HCEC 1CT (cell line): ENCODE data around the gene CTAGE9.
"Not testable (repeated sequence)": the region's sequence is repeated elsewhere in the genome, so short reads cannot be mapped to it uniquely, and the experiment has no call there.

Experiments
- DNase-seq: peaks from one replicate; pipeline ENCODE4 v3.0.0-alpha.2; 2017

Gene CTAGE9, protein sequence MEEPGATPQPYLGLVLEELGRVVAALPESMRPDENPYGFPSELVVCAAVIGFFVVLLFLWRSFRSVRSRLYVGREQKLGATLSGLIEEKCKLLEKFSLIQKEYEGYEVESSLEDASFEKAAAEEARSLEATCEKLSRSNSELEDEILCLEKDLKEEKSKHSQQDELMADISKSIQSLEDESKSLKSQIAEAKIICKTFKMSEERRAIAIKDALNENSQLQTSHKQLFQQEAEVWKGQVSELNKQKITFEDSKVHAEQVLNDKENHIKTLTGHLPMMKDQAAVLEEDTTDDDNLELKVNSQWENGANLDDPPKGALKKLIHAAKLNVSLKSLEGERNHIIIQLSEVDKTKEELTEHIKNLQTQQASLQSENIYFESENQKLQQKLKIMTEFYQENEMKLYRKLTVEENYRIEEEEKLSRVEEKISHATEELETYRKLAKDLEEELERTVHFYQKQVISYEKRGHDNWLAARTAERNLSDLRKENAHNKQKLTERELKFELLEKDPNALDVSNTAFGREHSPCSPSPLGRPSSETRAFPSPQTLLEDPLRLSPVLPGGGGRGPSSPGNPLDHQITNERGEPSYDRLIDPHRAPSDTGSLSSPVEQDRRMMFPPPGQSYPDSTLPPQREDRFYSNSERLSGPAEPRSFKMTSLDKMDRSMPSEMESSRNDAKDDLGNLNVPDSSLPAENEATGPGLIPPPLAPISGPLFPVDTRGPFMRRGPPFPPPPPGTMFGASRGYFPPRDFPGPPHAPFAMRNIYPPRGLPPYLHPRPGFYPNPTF

DNA sequence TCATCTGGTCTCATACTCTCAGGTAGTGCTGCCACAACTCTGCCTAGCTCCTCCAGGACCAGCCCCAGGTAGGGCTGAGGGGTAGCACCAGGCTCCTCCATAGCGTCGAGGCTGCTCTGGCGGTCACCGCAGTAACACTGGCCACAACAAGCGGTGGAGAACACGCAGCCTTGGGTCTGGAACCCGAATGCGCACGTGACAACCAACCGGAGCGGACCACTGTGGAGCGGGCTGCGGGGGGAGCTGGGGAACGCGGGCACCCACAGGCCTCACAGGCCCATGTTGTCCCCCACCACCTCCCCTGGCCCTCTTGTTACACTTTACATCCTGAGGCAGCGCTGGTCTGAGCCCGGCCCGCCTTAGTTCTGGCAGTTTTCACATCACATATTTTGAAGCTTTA is at the start of gene CTAGE9:
CTAGE9 (minus strand) TSS at position 101 of the 400 bp plus-strand sequence; CDS start at position 101, 0 bp downstream.
- DNase-seq: not testable (repeated sequence)

DNA sequence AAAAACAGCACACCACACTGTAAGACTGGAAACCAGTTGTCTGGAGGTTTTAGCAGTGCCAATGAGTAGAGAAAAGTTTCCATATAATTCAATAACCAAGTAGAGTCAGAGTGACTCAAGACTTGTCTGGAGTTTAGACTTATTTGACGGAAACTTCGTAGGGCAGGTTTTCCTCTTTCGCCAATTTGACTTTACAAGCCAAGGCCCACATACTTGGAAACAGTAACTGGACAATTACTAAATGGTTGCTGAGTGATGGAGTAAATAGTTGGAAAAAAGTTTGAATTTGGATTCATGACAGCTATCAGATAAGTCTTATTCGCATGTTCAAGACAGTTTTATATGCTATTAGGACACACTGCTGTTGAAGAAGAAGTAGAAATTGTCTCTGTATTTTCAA is 48.1 kb upstream of the CTAGE9 start:
- no peak for DNase-seq

DNA sequence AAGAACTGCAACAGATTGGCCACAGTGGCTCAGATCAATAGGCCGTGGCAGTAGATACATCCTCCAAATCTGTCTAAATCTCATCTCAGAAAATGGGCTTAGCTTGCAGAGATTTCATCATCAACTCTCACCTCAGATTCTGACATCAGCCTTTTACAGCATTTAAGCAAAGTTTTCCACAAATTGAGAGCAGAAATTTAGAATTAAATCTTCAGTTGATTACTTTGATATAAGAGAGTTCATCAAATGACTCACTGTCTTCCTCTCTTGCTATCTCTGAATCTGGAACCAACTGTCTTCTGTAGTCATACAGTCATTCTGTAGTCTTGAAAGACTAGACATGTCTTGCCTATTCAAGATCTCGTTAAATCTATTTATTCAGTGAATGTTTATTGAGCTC is 45.2 kb upstream of the CTAGE9 start:
- no peak for DNase-seq

DNA sequence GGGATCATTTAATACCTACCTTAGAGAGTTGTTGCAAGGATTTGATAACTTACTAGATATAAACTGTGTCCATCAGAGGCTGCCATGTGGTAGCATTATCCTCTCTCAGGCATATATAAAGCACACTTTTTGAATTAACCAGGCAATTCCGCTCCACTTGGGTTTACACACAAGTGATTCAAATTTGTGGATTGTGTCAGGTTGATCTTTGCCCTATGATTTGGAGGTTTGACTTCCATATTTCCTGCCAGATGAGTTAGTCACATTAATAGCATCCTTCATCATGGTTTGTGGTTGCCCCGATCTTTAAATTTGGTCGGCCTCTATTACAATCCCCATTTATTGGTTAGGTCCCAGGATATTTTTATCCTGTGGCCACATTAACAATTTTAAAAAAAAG is 44.8 kb upstream of the CTAGE9 start:
- DNase-seq: peak; percentile 96

DNA sequence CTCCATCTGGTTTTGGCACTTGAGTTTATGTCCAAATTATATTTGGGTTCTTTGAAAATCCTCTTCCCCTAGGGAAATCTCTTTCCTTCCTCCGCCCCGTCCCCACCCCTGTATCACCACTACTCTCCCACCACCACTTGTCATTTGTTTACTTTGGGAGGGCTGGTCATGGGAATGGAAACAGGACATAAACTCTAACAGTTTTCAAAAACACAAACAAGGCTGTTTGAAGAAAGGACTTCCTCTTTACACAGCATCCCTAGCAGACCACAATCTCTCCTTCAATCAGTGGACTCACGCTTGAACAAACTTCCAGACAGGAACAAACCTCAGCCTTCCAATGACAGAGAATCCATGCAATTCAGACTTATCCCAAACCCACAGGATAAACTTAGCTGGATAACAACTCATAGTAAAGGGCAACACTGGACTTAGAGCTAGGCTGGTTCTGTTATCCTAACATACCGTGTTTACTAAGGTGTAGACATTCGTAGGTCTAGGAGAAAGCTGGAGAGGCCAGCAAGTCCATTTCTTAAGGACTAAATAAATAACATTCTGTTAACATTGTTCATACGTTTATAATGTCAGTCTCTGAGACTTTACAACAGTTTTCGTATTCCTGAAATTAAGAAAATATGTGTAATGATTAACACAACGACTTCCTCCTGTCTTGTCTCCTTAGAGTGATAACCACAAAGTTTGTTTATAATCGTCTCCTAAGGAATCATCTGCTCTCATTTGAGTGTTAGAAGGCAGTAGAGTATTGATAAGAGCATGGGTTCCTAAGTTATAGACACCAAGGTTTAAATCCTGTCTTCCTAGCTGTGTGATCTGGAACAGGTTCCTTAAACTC is 44.1 kb upstream of the CTAGE9 start:
- no peak for DNase-seq

DNA sequence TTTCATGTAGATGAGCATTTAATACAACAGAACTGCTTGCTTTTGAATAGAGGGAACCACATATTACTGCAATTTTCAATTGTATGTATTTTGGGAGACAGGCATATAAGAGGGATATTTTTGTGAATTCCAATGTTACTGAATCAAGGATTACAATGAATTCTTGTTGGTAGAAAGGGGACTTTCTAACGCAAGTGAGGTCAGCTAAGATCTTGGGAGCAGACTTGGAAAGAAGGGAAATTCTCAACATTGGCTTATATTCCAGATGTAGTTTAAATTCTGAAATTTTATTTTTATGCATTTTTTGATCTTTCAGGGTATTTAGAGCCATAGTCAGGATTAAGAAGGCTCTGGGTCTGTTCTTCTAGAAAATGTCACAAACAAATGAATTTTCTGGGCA is 43.3 kb upstream of the CTAGE9 start:
- peak; percentile 50 for DNase-seq

DNA sequence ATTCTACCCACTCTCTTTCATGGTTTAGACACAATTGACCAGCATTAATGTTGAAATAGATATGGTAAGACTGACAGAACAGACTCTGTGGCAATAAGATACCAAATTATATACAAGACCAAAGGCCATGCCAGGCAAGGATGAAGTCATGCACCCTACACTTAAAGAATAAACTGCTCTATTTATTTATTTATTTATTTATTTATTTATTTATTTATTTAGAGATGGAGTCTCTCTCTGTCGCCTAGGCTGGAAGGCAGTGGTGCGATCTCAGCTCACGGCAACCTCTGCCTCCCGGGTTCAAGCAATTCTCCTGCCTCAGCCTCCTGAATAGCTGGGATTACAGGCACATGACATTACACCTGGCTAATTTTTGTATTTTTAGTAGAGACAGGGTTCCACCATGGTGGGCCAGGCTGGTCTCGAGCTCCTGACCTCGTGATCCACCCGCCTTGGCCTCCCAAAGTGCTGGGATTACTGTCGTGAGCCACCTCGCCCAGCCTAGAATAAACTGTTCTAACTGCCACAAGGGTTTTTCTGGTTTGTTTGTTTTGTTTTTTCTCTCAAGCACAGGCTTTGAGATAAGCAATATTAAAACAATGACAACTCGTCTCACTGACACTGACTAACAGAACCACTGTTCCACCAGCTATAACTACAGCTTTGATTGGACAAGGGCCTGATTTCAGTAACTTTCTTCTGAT is 40.3 kb upstream of the CTAGE9 start:
- DNase-seq: not testable (repeated sequence)

DNA sequence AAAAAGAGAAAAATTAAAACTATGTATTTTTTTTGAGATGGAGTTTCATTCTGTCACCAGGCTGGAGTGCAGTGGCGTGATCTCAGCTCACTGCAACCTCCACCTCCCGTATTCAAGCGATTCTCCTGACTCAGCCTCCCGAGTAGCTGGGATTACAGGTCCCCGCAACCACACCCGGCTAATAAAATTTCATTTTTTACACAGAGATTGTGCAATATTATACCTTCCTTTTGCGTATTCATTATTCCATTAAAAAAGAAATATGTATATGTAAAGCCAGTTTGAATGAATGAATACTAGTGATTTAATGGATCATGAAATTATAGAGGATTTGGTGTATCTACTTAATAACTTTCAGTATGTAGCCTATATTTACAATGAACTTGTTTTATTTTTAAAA is 38.2 kb upstream of the CTAGE9 start:
- no peak for DNase-seq

DNA sequence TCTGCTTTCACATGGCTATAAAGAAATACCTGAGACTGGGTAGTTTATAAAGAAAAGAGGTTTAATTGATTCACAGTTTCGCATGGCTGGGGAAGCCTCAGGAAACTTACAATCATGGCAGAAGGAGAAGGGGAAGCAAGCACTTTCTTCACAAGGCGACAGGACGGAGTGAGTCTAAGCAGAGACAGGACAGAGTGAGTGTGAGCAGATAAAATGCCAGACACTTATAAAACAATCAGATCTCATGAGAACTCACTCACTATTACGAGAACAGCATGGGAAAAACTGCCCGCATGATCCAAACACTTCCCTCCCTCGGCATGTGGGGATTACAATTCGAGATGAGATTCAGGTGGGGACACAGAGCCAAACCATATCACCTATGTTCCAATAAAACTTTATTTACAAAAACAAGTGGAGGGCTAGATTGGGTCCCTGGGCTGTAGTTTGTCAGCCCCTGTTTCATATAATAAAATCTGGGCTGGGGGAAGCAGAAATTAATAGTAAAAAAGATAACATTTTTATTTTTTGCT is 37.1 kb upstream of the CTAGE9 start:
- DNase-seq: no peak

DNA sequence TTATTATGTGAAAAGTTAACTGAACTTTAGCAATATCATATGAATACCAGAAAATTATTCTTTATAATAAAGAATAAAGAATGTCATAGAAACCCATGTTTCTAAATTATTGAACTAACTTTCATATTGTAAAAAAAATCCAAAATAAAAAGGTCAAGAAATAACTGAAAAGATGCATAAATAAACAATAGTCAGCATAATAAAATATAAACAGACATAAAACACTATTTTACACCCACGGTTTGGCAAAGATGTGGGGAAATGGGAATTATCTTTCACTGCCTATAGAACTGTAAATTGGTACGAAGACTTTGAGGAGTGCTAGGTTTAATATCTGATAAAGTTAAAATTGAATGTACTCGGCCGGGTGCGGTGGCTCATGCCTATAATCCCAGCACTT is 34.7 kb upstream of the CTAGE9 start:
- DNase-seq: no peak

DNA sequence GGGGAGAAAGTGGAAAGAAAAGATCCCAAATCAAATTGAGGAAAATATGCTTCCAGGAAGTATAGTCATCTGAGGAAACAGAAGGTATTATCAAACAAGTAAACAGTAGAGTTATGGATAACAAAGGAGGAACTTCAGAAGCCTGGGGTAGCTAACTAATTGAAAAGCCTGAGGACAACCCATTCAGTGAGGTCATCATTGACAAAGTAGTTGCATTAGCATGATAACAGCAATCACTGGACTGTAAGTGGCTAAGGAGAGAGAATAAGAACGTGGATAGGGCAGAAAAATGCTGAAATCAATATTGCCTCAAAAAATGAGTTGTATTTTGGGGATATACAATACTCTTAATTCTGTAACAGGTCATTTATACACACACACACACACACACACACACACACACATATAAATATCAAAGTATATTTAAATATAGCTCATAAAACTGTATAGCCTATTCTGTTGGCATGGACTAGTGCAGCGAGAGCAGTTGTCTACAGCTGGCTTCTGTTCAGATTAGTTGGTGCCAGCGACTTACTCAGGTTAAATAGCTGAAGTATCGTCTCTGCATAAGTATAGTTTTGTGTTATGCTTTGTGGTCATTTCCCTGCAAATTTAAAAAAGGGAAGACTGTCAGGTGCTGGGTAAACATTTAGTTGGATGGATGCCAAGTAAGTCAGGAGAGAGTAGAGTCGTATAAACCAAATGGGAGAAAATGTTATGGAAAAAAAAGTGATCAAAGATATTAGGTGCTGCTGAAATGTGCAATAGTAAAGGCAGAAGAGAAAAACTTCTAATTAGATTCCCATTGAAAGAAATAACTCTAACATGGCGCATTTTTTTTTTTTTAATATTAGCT is 33.8 kb upstream of the CTAGE9 start:
- no peak for DNase-seq

DNA sequence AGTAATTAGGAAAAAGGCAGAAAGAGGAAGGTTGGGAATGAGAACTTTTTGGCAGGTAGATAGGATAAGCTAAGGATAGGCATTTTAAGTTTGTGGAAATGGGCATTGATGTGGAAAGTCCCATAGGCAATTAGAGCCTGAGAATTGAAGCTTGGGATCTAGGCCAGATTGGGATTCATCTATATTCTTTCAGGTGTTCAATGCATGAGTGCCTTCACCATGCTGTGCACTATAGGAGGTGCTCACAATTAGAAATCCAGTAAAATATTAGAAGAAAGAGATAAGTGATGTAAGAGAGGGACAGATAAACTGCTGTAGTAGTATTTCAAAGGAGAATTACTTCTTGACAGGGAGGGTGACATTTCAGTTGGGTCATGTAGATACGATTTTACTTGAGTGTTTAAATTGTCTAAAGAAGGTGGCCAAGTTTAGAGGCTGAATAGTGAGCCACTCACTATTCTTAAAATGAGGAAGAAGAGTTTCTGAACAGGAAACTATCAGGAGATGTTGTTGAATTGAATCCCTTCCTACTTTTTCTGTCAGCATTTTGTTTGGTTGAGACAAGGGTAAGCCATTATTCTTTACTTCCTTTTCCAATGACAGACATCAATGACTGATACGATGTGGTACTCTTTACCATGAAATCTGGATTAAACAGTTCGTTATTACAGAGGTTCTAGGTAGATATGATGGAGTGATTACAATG is 31.0 kb upstream of the CTAGE9 start:
- no peak for DNase-seq

DNA sequence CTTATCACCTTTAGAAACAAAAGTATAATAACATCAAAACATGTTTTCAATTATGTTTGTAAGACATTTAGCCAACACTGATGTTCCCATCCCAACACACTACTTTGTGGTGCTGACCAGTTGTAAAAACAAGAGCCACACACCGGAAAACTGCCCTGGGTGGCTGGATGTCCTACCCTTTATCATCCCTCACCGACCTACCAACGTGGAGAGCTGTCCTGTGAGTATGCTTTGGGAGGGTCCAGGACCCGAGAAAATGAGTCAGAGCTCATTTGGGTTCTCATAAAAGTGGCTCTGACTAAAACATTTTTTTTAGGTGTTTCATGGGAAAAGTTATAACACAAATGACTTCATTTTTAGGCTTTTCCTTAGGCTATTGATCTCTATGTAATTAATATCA is 29.3 kb upstream of the CTAGE9 start:
- peak; percentile 16 for DNase-seq

DNA sequence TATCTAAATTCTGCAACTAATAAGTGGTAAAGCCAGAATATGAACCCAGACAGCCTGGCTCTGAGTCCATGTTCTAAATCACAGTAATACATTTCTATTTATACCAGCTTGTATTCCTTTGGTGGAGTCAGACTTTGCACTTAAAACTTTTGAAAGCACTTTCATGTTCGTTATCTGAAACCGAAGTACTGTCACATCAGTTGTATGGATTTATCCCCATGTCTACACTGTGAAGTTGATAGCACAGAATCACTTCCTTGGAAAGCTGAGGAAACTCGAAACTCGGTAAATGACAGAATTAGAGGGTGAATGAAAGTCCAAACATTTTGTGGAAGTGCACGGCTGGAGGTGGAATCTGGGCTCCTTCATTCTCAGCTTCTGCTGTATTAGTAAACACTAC is 28.3 kb upstream of the CTAGE9 start:
- no peak for DNase-seq

DNA sequence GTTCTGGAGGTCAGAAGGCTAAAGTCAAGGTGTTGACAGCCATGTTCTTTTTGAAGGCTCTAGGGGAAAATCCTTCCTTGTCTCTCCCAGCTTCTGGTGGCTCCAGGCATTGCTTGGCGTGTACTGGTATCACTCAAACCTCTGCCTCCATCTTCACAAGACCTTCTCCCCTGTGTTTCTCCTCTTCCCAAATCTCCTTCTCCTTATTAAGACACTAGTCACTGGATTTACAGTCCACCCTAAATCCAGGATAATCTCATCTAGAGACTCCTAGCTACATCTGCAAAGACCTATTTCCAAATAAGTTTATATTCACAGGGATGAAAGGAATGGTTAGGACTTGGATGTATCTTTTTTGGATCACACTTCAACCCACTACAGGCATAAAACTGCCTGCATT is 26.0 kb upstream of the CTAGE9 start:
- no peak for DNase-seq

DNA sequence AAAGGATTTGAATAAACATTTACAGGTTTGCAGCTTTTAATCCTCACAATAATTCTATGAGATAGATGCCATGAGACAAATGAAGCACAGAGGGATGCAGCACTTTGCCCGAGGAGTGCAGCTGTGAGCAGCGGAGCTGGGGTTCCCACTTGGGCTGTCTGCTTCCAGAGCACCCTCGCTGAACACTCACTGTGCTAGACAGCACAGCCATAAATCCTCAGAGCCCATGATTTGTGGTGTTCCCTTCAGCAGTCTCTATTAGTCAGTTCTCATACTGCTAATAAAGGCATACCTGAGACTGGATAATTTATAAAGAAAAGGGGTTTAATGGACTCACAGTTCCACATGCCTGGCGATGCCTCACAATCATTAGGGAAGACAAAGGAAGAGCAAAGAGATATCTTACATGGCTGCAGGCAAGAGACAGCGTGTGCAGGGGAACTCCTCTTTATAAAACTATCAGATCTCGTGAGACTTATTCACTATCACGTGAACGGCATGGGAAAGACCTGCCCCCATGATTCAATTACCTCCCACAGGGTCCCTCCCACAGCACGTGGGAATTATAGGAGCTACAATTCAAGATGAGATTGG is 25.3 kb upstream of the CTAGE9 start:
- no peak for DNase-seq

DNA sequence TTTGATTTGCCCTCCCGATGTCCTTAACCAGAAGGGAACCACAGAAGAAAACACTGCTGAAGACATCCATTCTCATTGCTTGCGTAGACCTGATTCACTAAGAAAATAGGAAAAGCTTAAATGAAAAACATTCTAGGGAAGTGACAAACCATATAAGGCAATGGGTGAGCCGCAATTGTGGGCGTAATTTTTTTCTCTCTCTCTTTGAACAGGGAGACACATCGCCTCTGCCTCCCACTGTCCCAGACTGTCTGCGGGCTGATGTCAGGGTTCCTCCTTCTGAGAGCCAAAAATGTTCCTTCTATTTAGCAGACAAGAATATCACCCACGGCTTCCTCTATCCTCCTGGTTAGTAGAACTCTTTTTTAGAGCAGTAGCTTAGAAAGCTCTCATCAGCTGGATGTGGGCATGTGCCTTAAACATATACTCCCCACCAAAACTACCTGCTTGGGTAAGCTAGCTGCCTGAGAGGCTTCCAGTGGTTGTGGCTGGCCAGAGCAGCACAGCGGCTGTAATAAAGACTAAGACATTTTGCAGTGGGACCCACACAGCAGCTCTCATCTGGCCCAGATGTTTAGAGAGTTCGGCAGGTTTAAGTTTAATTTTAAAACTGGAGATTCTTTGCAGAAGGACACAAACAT is 22.7 kb upstream of the CTAGE9 start:
- DNase-seq: no peak

DNA sequence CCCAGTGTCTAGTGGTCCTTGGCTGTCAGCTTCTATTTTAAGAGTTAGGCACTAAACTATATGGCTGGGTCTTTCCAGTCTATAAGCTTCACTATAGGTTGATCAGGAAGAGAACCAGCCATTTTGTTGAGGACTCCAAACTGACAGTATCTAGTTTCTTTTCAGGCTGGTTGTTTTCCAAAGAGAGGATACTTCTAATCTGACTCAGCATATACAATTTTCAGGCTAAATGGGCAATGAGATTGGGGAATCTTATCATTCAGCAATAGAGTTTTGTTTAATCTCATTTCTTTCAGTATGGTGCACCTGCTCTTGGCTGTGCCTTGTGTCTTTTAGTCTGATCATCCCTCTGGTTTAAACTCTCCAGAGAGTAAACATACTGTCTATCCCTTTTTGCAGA is 20.4 kb upstream of the CTAGE9 start:
- DNase-seq: no peak

DNA sequence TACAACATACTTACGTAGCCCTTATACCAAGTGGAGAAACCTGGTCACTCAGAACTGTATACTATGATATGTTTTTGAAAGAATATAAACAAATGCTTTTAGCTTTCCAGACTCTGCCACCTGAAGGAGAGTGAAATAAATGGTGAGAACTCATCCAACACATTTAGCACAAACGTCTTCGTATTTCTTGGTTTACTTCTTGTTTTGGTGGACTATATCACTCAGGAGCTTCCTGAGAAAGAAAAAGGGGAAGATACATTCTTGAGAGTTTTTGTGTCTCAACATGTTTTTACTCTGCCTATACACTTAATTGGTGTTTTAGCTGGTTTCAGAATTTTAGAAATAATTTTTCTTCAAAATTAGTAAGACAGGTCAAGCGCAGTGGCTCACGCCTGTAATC is 19.4 kb upstream of the CTAGE9 start:
- DNase-seq: no peak

DNA sequence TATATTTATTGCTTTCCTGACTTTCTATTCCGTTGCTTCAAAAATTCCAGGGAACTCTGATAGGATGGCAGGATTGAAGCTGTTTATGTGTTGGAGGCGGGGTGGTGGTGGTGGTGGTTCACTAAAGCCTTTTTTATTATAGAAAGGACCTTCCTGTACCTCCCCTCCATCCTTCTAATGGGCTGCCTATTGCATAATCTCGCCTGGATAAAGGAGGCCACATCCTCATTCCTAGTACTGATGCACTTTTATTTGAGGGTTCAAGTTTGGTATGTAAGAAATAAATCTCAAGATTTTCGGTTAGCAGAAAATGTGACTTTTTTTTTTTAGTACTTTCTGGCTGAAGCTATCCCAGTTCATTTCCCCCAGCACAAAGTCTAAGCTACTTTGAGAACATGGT is 18.7 kb upstream of the CTAGE9 start:
- DNase-seq: no peak
